Neural cell (in vitro differentiated cells): Measurements from ENCODE around the gene KCNK7.

Experiments used
- CTCF ChIP-seq: fragments of 450-650 bp; IDR thresholded peaks from 2 replicates; pipeline ENCODE4 v1.5.1; 2014; ENCODE audit warnings: antibody characterized with exemption, mild to moderate bottlenecking, moderate library complexity; ENCODE audit not compliant: poor library complexity, severe bottlenecking
- EP300 ChIP-seq: fragments of 450-650 bp; conservative IDR thresholded peaks from 2 replicates; pipeline ENCODE4 v1.6.1; 2014; ENCODE audit warnings: antibody characterized with exemption, mild to moderate bottlenecking, moderate library complexity; ENCODE audit not compliant: poor library complexity, severe bottlenecking
- EZH2 ChIP-seq: fragments of 200-600, 300-800 bp; shearing (Covaris generic), sonication (generic); IDR thresholded peaks from 2 replicates; pipeline ENCODE4 v1.6.1; 2014; ENCODE audit warnings: antibody characterized with exemption, low read length, borderline replicate concordance, mild to moderate bottlenecking; ENCODE audit not compliant: insufficient read depth, poor library complexity, severe bottlenecking
- POLR2AphosphoS5 ChIP-seq: IDR thresholded peaks from 2 replicates; pipeline ENCODE4 v1.6.1; 2012
- RAD21 ChIP-seq: fragments of 450-650 bp; conservative IDR thresholded peaks from 2 replicates; pipeline ENCODE4 v1.6.1; 2014; ENCODE audit warnings: antibody characterized with exemption, mild to moderate bottlenecking, moderate library complexity
- REST ChIP-seq: IDR thresholded peaks from 2 replicates; pipeline ENCODE4 v1.6.1; 2012; ENCODE audit warnings: borderline replicate concordance
- TAF1 ChIP-seq: IDR thresholded peaks from 2 replicates; pipeline ENCODE4 v1.6.1; 2012; ENCODE audit warnings: low read depth

DNA sequence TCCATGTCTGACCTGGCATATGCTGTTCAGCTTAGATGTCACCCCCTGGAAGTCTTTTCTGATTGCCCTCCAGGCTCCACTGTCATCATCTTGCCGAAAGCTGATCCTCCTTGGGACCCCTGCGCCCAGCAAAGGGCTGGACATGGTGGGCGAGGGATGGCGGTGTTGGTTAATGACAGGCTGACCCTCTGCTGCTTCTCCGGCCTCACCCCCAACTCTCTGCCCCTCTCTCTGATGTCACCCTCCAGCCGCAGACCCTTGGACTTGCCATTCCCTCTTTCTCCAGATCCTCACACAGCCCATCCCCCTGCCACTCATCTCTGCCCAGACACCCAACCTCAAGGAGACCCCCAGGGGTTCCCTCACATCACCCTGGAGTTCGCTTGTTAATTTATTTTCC lies 17.5 kb downstream of the KCNK7 start:
- no peak for TF ChIP-seq REST
- TF ChIP-seq CTCF, result no peak
- no peak for TF ChIP-seq EP300
- no peak for TF ChIP-seq EZH2
- no peak for TF ChIP-seq POLR2AphosphoS5
- TF ChIP-seq TAF1, result no peak
- no peak for TF ChIP-seq RAD21
